WTC11 (cell line): Measurements from ENCODE around the gene CRYGS. TPM values are rescaled to one million over a fixed set of nuclear protein-coding genes. Genes with fewer than 3 reads are reported as not detected.
"Not testable (repeated sequence)": the region's sequence is repeated elsewhere in the genome, so short reads cannot be mapped to it uniquely, and the experiment has no call there.

Experiments used
- ATAC-seq: fragments of 200-7000 bp; cut with Tn5 transposase; 2 replicates; pipeline ENCODE4 v1.10.0; 2021; ENCODE audit warnings: mild to moderate bottlenecking, moderate library complexity
- CTCF ChIA-PET: fragments of 300-600 bp; sonication (Branson Sonifier 250); formaldehyde crosslinking; loops from one replicate; lab custom pipeline; 2021; ENCODE audit warnings: antibody characterized with exemption; lab: Charles Lee
- POLR2A ChIA-PET: fragments of 350-600 bp; sonication (Branson Sonifier 250); formaldehyde crosslinking; loops from one replicate; lab custom pipeline; 2021; ENCODE audit warnings: antibody characterized with exemption; lab: Charles Lee
- DNase-seq: peaks from one replicate; pipeline ENCODE4 v3.0.0; 2021; ENCODE audit warnings: low spot score
- H3K27ac Mint-ChIP-seq: 2 replicates; pipeline ENCODE4 v1.8.0; 2021; ENCODE audit warnings: mixed read lengths
- H3K27me3 Mint-ChIP-seq: 2 replicates; pipeline ENCODE4 v1.8.0; 2021; ENCODE audit warnings: low read depth, mild to moderate bottlenecking, moderate library complexity, mixed read lengths
- H3K36me3 Mint-ChIP-seq: 2 replicates; pipeline ENCODE4 v1.8.0; 2021; ENCODE audit warnings: mixed read lengths
- H3K4me1 Mint-ChIP-seq: 2 replicates; pipeline ENCODE4 v1.8.0; 2022; ENCODE audit warnings: mixed read lengths
- H3K4me3 Mint-ChIP-seq: 2 replicates; pipeline ENCODE4 v1.8.0; 2021; ENCODE audit warnings: mild to moderate bottlenecking, moderate library complexity, mixed read lengths
- H3K9me3 Mint-ChIP-seq: 2 replicates; pipeline ENCODE4 v1.8.0; 2021; ENCODE audit warnings: mixed read lengths
- AR ChIP-seq: fragments of 250-450 bp; sonication (Bioruptor Pico); IDR thresholded peaks from 2 replicates; pipeline ENCODE4 v1.9.0; 2021; ENCODE audit warnings: mild to moderate bottlenecking
- ATF3 ChIP-seq: sonication (generic); formaldehyde crosslinking; conservative IDR thresholded peaks from 2 replicates; pipeline ENCODE4 v1.8.1; 2022; ENCODE audit warnings: mild to moderate bottlenecking, missing genetic modification reagents
- E2F4 ChIP-seq: sonication (generic); formaldehyde crosslinking; IDR thresholded peaks from 2 replicates; pipeline ENCODE4 v1.8.1; 2022; ENCODE audit warnings: low read depth, mild to moderate bottlenecking, moderate library complexity, missing genetic modification reagents, borderline replicate concordance
- ELF4 ChIP-seq: sonication (generic); formaldehyde crosslinking; IDR thresholded peaks from 2 replicates; pipeline ENCODE4 v1.8.1; 2022; ENCODE audit warnings: low read depth, mild to moderate bottlenecking, moderate library complexity, missing genetic modification reagents
- FOXK1 ChIP-seq: sonication (generic); formaldehyde crosslinking; IDR thresholded peaks from 2 replicates; pipeline ENCODE4 v1.8.0; 2022; ENCODE audit warnings: mild to moderate bottlenecking, moderate library complexity, missing genetic modification reagents
- NFATC4 ChIP-seq: fragments of 250-450 bp; sonication (Bioruptor Pico); IDR thresholded peaks from 2 replicates; pipeline ENCODE4 v1.9.0; 2021; ENCODE audit warnings: mild to moderate bottlenecking
- NR2C2 ChIP-seq: sonication (generic); formaldehyde crosslinking; IDR thresholded peaks from 2 replicates; pipeline ENCODE4 v1.8.0; 2022; ENCODE audit warnings: mild to moderate bottlenecking, missing genetic modification reagents
- NR3C1 ChIP-seq: sonication (generic); formaldehyde crosslinking; conservative IDR thresholded peaks from 2 replicates; pipeline ENCODE4 v1.8.1; 2023; ENCODE audit warnings: low read depth, mild to moderate bottlenecking, missing genetic modification reagents
- RELA ChIP-seq: sonication (generic); formaldehyde crosslinking; IDR thresholded peaks from 2 replicates; pipeline ENCODE4 v1.8.1; 2022; ENCODE audit warnings: missing genetic modification reagents, mild to moderate bottlenecking, borderline replicate concordance
- ZMAT4 ChIP-seq: fragments of 250-450 bp; sonication (Bioruptor Pico); IDR thresholded peaks from 2 replicates; pipeline ENCODE4 v1.9.0; 2021; ENCODE audit warnings: mild to moderate bottlenecking
- ZNF396 ChIP-seq: fragments of 250-450 bp; sonication (Bioruptor Pico); IDR thresholded peaks from 2 replicates; pipeline ENCODE4 v1.8.0; 2021; ENCODE audit warnings: mild to moderate bottlenecking, moderate library complexity, borderline replicate concordance
- total RNA-seq: library from RNA; stranded (reverse); gene quantifications from 3 replicates; pipeline ENCODE4 v1.2.3, GENCODE V29; 2021

CRYGS gene
- total RNA-seq, 1 experiment from 2014 or later, result 1.7 TPM

- DNase-seq, result no peak
- Mint-ChIP-seq H3K4me3 (no peak overlapping the region), H3K27ac (no peak overlapping the region), H3K27me3 (no peaks in the 10 kb centered on the region), H3K36me3 (no peaks in the 10 kb centered on the region), H3K4me1 (peaks cover 13% of the 10 kb centered on the region), H3K9me3 (peaks cover 15% of the 10 kb centered on the region)
- ChIA-PET CTCF (interaction anchor here (1.0 to 1.3 kb wide), 3 partner anchors 38 to 241 kb away, joined by 3 to 4 read pairs (median 4); no protein-coding TSS in a partner anchor), POLR2A (no interaction called here)
- ATAC-seq, result peak; percentile 69
- no peak for TF ChIP-seq RELA (CRISPR knock-in tag)
- no peak for TF ChIP-seq E2F4 (CRISPR knock-in tag)
- TF ChIP-seq ZMAT4 (CRISPR knock-in tag), result no peak
- no peak for TF ChIP-seq NR2C2 (CRISPR knock-in tag)
- TF ChIP-seq ZNF396 (CRISPR knock-in tag), result no peak
- TF ChIP-seq NFATC4, result no peak
- no peak for TF ChIP-seq ATF3
- TF ChIP-seq AR (CRISPR knock-in tag), result no peak
Observed at GRCh38 chr3:186502138-186502948, 41.8 kb downstream of the CRYGS start.

GRCh38 chr3:186499949-186500348 lies 44.2 kb downstream of the CRYGS start:
- H3K27ac Mint-ChIP-seq, POLR2A ChIA-PET, H3K36me3 Mint-ChIP-seq, H3K27me3 Mint-ChIP-seq, DNase-seq, ATAC-seq, CTCF ChIA-PET, H3K4me3 Mint-ChIP-seq: not testable (repeated sequence)
- H3K9me3 Mint-ChIP-seq, result peaks cover 15% of the 10 kb centered on the region
- H3K4me1 Mint-ChIP-seq, result peaks cover 13% of the 10 kb centered on the region

GRCh38 chr3:186498022-186498421 lies 46.2 kb downstream of the CRYGS start:
- ATAC-seq, DNase-seq, H3K27me3 Mint-ChIP-seq, POLR2A ChIA-PET, CTCF ChIA-PET, H3K36me3 Mint-ChIP-seq, H3K4me3 Mint-ChIP-seq, H3K27ac Mint-ChIP-seq: not testable (repeated sequence)
- Mint-ChIP-seq H3K4me1 (peaks cover 11% of the 10 kb centered on the region), H3K9me3 (peaks cover 15% of the 10 kb centered on the region)

GRCh38 chr3:186497608-186498007 lies 46.6 kb downstream of the CRYGS start:
- H3K9me3 Mint-ChIP-seq, result peaks cover 15% of the 10 kb centered on the region
- POLR2A ChIA-PET, result no interaction called here
- no peaks in the 10 kb centered on the region for H3K36me3 Mint-ChIP-seq
- no peak for DNase-seq
- no peak for ATAC-seq
- H3K27me3 Mint-ChIP-seq, result no peaks in the 10 kb centered on the region
- TF ChIP-seq NR2C2 (CRISPR knock-in tag) (no peak), ELF4 (no peak)
- no peak overlapping the region for H3K27ac Mint-ChIP-seq
- peaks cover 7% of the 10 kb centered on the region for H3K4me1 Mint-ChIP-seq
- no peak overlapping the region for H3K4me3 Mint-ChIP-seq
- CTCF ChIA-PET, result no interaction called here

- ATAC-seq (no peak), DNase-seq (no peak)
- Mint-ChIP-seq H3K4me3 (no peak overlapping the region), H3K4me1 (no peaks in the 10 kb centered on the region), H3K36me3 (no peaks in the 10 kb centered on the region), H3K9me3 (peaks cover 15% of the 10 kb centered on the region), H3K27me3 (no peaks in the 10 kb centered on the region), H3K27ac (no peak overlapping the region)
- CTCF ChIA-PET, result interaction anchor here (1.0 to 1.5 kb wide), 2 partner anchors 44 to 71 kb away, joined by 3 read pairs; no protein-coding TSS in a partner anchor
- no peak for TF ChIP-seq FOXK1 (CRISPR knock-in tag)
- TF ChIP-seq NR3C1 (CRISPR knock-in tag), result no peak
- POLR2A ChIA-PET, result no interaction called here
Observed at GRCh38 chr3:186496635-186497034, 47.5 kb downstream of the CRYGS start.
